Activated naive CD4-positive, alpha-beta T cell treated with anti-CD3 and anti-CD28 coated beads for 36 hours (primary cell): ENCODE data around the gene NOL11. TPM values are rescaled to one million over a fixed set of nuclear protein-coding genes. Genes with fewer than 3 reads are reported as not detected.
"Not testable (repeated sequence)": the region's sequence is repeated elsewhere in the genome, so short reads cannot be mapped to it uniquely, and the experiment has no call there.

Experiments
- CTCF ChIA-PET: fragments of 350-600 bp; sonication (Branson Sonifier 250); formaldehyde crosslinking; loops from one replicate; lab custom pipeline; 2021; ENCODE audit warnings: antibody characterized with exemption; lab: Charles Lee
- DNase-seq: peaks from one replicate; pipeline ENCODE4 v3.0.0-alpha.2; 2020
- H3K27ac Mint-ChIP-seq: one replicate; pipeline ENCODE4 v1.8.0; 2021; ENCODE audit warnings: mild to moderate bottlenecking, mixed read lengths
- H3K27me3 Mint-ChIP-seq: one replicate; pipeline ENCODE4 v1.8.0; 2021; ENCODE audit warnings: low read depth, mixed read lengths
- H3K36me3 Mint-ChIP-seq: one replicate; pipeline ENCODE4 v1.8.0; 2021; ENCODE audit warnings: low read depth, mixed read lengths
- H3K4me1 Mint-ChIP-seq: one replicate; pipeline ENCODE4 v1.8.0; 2021; ENCODE audit warnings: low read depth, mixed read lengths
- H3K4me3 Mint-ChIP-seq: one replicate; pipeline ENCODE4 v1.8.0; 2021; ENCODE audit warnings: mild to moderate bottlenecking, moderate library complexity, mixed read lengths
- H3K9me3 Mint-ChIP-seq: one replicate; pipeline ENCODE4 v1.8.0; 2021; ENCODE audit warnings: mixed read lengths
- intact Hi-C: fragments of 100-400 bp; cut with micrococcal nuclease; formaldehyde crosslinking; loops from one replicate; pipeline ENCODE4 v1.15.1; 2023
- total RNA-seq, 2 experiments: library from RNA; stranded (reverse); gene quantifications; one replicate each; pipeline ENCODE4 v1.2.3, GENCODE V29; 2021

NOL11 gene
- total RNA-seq, 2 experiments from 2014 or later = 49.7 to 54.1 TPM

GRCh38 chr17:67713169-67713568 is 4.6 kb upstream of the NOL11 start:
- H3K4me3 Mint-ChIP-seq = no peak overlapping the region
- no peak for DNase-seq
- intact Hi-C loops = no loop called here
- H3K4me1 Mint-ChIP-seq = peaks cover 7% of the 10 kb centered on the region
- CTCF ChIA-PET = interaction anchor here (0.6 kb wide), 1 partner anchor 26 kb away, joined by 3 read pairs; no protein-coding TSS in a partner anchor
- no peak overlapping the region for H3K27ac Mint-ChIP-seq
- H3K36me3 Mint-ChIP-seq = peaks cover 3% of the 10 kb centered on the region
- peaks cover 3% of the 10 kb centered on the region for H3K27me3 Mint-ChIP-seq
- H3K9me3 Mint-ChIP-seq = no peaks in the 10 kb centered on the region

GRCh38 chr17:67716405-67716798 is 1.3 kb upstream of the NOL11 start:
- peaks cover 20% of the 10 kb centered on the region for H3K4me1 Mint-ChIP-seq
- H3K9me3 Mint-ChIP-seq = no peaks in the 10 kb centered on the region
- H3K36me3 Mint-ChIP-seq = peaks cover 10% of the 10 kb centered on the region
- CTCF ChIA-PET = interaction anchor here (0.6 to 1.1 kb wide), 2 partner anchors 11 to 62 kb away, joined by 3 read pairs; no protein-coding TSS in a partner anchor
- no peak overlapping the region for H3K27ac Mint-ChIP-seq
- H3K4me3 Mint-ChIP-seq = peak overlapping the region; percentile 100
- peaks cover 3% of the 10 kb centered on the region for H3K27me3 Mint-ChIP-seq
- no peak for DNase-seq
- intact Hi-C loops = loop anchor here (2.0 kb wide), 1 partner anchor 746 kb away; no protein-coding TSS in a partner anchor

GRCh38 chr17:67717192-67717623 is 528 bp upstream of the NOL11 start:
- DNase-seq = no peak
- intact Hi-C loops = loop anchor here (1.0 to 2.0 kb wide), 7 partner anchors 108 to 746 kb away; partner anchors contain the start of genes BPTF and PSMD12
- H3K9me3 Mint-ChIP-seq = no peaks in the 10 kb centered on the region
- H3K4me3 Mint-ChIP-seq = peak overlapping the region; percentile 100
- CTCF ChIA-PET = interaction anchor here (0.6 to 2.0 kb wide), 7 partner anchors 12 to 341 kb away, joined by 3 to 11 read pairs (median 3); no protein-coding TSS in a partner anchor
- H3K36me3 Mint-ChIP-seq = peaks cover 17% of the 10 kb centered on the region
- H3K27ac Mint-ChIP-seq = peak overlapping the region; percentile 99
- H3K4me1 Mint-ChIP-seq = peaks cover 20% of the 10 kb centered on the region
- peaks cover 3% of the 10 kb centered on the region for H3K27me3 Mint-ChIP-seq

GRCh38 chr17:67718325-67718941 is 697 bp downstream of the NOL11 start:
- CTCF ChIA-PET = interaction anchor here (1.0 to 2.0 kb wide), 4 partner anchors 17 to 375 kb away, joined by 3 to 11 read pairs (median 4); partner anchors contain the start of gene BPTF
- Mint-ChIP-seq H3K9me3 (no peaks in the 10 kb centered on the region), H3K4me1 (peaks cover 20% of the 10 kb centered on the region), H3K4me3 (peak overlapping the region; percentile 100), H3K27ac (peak overlapping the region; percentile 99), H3K36me3 (peaks cover 20% of the 10 kb centered on the region), H3K27me3 (peaks cover under 1% of the 10 kb centered on the region)
- intact Hi-C loops = no loop called here
- DNase-seq = peak; percentile 57

GRCh38 chr17:67725373-67725791 is 7.6 kb downstream of the NOL11 start:
- peaks cover 49% of the 10 kb centered on the region for H3K36me3 Mint-ChIP-seq
- H3K27ac Mint-ChIP-seq = peak overlapping the region; percentile 78
- intact Hi-C loops = no loop called here
- no peak for DNase-seq
- H3K27me3 Mint-ChIP-seq = no peaks in the 10 kb centered on the region
- CTCF ChIA-PET = interaction anchor here (0.6 to 1.1 kb wide), 3 partner anchors 99 to 344 kb away, joined by 3 to 5 read pairs (median 4); partner anchors contain the start of gene BPTF
- no peaks in the 10 kb centered on the region for H3K9me3 Mint-ChIP-seq
- no peak overlapping the region for H3K4me3 Mint-ChIP-seq
- H3K4me1 Mint-ChIP-seq = peaks cover 26% of the 10 kb centered on the region

- peaks cover 51% of the 10 kb centered on the region for H3K36me3 Mint-ChIP-seq
- no peaks in the 10 kb centered on the region for H3K27me3 Mint-ChIP-seq
- H3K9me3 Mint-ChIP-seq = no peaks in the 10 kb centered on the region
- H3K4me3 Mint-ChIP-seq = no peak overlapping the region
- intact Hi-C loops = no loop called here
- no peak for DNase-seq
- peak overlapping the region; percentile 78 for H3K27ac Mint-ChIP-seq
- peaks cover 25% of the 10 kb centered on the region for H3K4me1 Mint-ChIP-seq
- CTCF ChIA-PET = interaction anchor here (0.7 to 1.1 kb wide), 2 partner anchors 99 to 285 kb away, joined by 3 to 4 read pairs; partner anchors contain the start of gene BPTF
Observed at GRCh38 chr17:67725807-67726206, 8.1 kb downstream of the NOL11 start.

- H3K27me3 Mint-ChIP-seq, DNase-seq, H3K27ac Mint-ChIP-seq, H3K4me3 Mint-ChIP-seq, CTCF ChIA-PET, H3K9me3 Mint-ChIP-seq, intact Hi-C loops: not testable (repeated sequence)
- peaks cover 51% of the 10 kb centered on the region for H3K36me3 Mint-ChIP-seq
- H3K4me1 Mint-ChIP-seq = peaks cover 30% of the 10 kb centered on the region
Observed at GRCh38 chr17:67727152-67728039, 9.7 kb downstream of the NOL11 start.

- intact Hi-C loops = no loop called here
- H3K27ac Mint-ChIP-seq = no peak overlapping the region
Observed at GRCh38 chr17:67729903-67730302, 12.2 kb downstream of the NOL11 start.

GRCh38 chr17:67730731-67731130 is 13.0 kb downstream of the NOL11 start:
- Mint-ChIP-seq H3K27ac (peak overlapping the region; percentile 21), H3K4me3 (no peak overlapping the region), H3K36me3 (peaks cover 53% of the 10 kb centered on the region), H3K27me3 (no peaks in the 10 kb centered on the region), H3K9me3 (no peaks in the 10 kb centered on the region), H3K4me1 (peaks cover 28% of the 10 kb centered on the region)
- CTCF ChIA-PET = no interaction called here
- DNase-seq = no peak
- intact Hi-C loops = no loop called here

More at GRCh38 chr17:67729903-67730302, 12.2 kb downstream of the NOL11 start:
- no peak for DNase-seq
- CTCF ChIA-PET = interaction anchor here (0.7 kb wide), 1 partner anchor 419 kb away, joined by 3 read pairs; no protein-coding TSS in a partner anchor
- Mint-ChIP-seq H3K27me3 (no peaks in the 10 kb centered on the region), H3K9me3 (no peaks in the 10 kb centered on the region), H3K36me3 (peaks cover 61% of the 10 kb centered on the region), H3K4me1 (peaks cover 35% of the 10 kb centered on the region), H3K4me3 (no peak overlapping the region)

- H3K27me3 Mint-ChIP-seq = no peaks in the 10 kb centered on the region
- peaks cover 58% of the 10 kb centered on the region for H3K36me3 Mint-ChIP-seq
- no peak overlapping the region for H3K4me3 Mint-ChIP-seq
- no peaks in the 10 kb centered on the region for H3K9me3 Mint-ChIP-seq
- peaks cover 26% of the 10 kb centered on the region for H3K4me1 Mint-ChIP-seq
- DNase-seq = no peak
- intact Hi-C loops = no loop called here
- CTCF ChIA-PET = interaction anchor here (0.6 kb wide), 1 partner anchor 423 kb away, joined by 5 read pairs; no protein-coding TSS in a partner anchor
- peak overlapping the region; percentile 6 for H3K27ac Mint-ChIP-seq
Observed at GRCh38 chr17:67733449-67733848, 15.7 kb downstream of the NOL11 start.

- no peak for DNase-seq
- intact Hi-C loops = no loop called here
- H3K27ac Mint-ChIP-seq = no peak overlapping the region
- H3K9me3 Mint-ChIP-seq = no peaks in the 10 kb centered on the region
- CTCF ChIA-PET = no interaction called here
- H3K27me3 Mint-ChIP-seq = no peaks in the 10 kb centered on the region
- H3K4me3 Mint-ChIP-seq = no peak overlapping the region
- H3K4me1 Mint-ChIP-seq = peaks cover 17% of the 10 kb centered on the region
- peaks cover 39% of the 10 kb centered on the region for H3K36me3 Mint-ChIP-seq
Observed at GRCh38 chr17:67737145-67737544, 19.4 kb downstream of the NOL11 start.

GRCh38 chr17:67742025-67742424 is 24.3 kb downstream of the NOL11 start:
- no peaks in the 10 kb centered on the region for H3K27me3 Mint-ChIP-seq
- DNase-seq = no peak
- peaks cover 25% of the 10 kb centered on the region for H3K36me3 Mint-ChIP-seq
- no peak overlapping the region for H3K27ac Mint-ChIP-seq
- CTCF ChIA-PET = interaction anchor here (2.5 kb wide), 1 partner anchor 24 kb away, joined by 11 read pairs; the partner anchor contains the start of gene NOL11
- H3K4me1 Mint-ChIP-seq = no peaks in the 10 kb centered on the region
- no peaks in the 10 kb centered on the region for H3K9me3 Mint-ChIP-seq
- intact Hi-C loops = no loop called here
- no peak overlapping the region for H3K4me3 Mint-ChIP-seq
